SK-N-SH (cell line): Measurements from ENCODE around the gene LARGE1. TPM values are rescaled to one million over a fixed set of nuclear protein-coding genes. Genes with fewer than 3 reads are reported as not detected.

ENCODE experiments used
- CTCF ChIA-PET: fragments of 300-600, 350-600 bp; formaldehyde crosslinking; extraction: SDS; loops from one replicate; lab custom pipeline; 2021; lab: Yijun Ruan, JAX
- POLR2A ChIA-PET: fragments of 350-600 bp; sonication (Branson Sonifier 250); formaldehyde crosslinking; extraction: SDS; loops from one replicate; lab custom pipeline; 2020; ENCODE audit warnings: antibody characterized with exemption, inconsistent platforms; lab: Yijun Ruan, JAX
- DNase-seq: peaks from one replicate; pipeline ENCODE4 v3.0.0; 2012
- H2AFZ ChIP-seq: fragments of 200-600 bp; sonication (generic); 2 replicates; pipeline ENCODE4 v1.8.1; 2016; ENCODE audit warnings: antibody characterized with exemption, mild to moderate bottlenecking, low read depth
- H3F3A ChIP-seq: fragments of 200-600 bp; sonication (generic); replicated peaks from 2 replicates; pipeline ENCODE3; 2016; ENCODE audit warnings: antibody characterized with exemption, mild to moderate bottlenecking; ENCODE audit not compliant: insufficient read depth
- H3K27ac ChIP-seq, 2 experiments: fragments of 200-500 bp in 1 of 2; fragments of 200-600 bp in 1 of 2; sonication (Bioruptor generic) in 1 of 2; sonication (generic), shearing (Covaris generic) in 1 of 2; 2 replicates each; pipeline versions ENCODE4 v1.5.1 to v1.6.1; 2014 to 2016; ENCODE audit warnings: low read depth in 2 of 2, inconsistent platforms in 1 of 2, low read length in 1 of 2, mild to moderate bottlenecking in 1 of 2, mixed read lengths in 1 of 2
- H3K27me3 ChIP-seq: fragments of 200-600 bp; sonication (generic), shearing (Covaris generic); 2 replicates; pipeline ENCODE4 v1.6.1; 2016; ENCODE audit warnings: mixed run types; ENCODE audit not compliant: insufficient read depth
- H3K36me3 ChIP-seq, 2 experiments: fragments of 200-500 bp in 1 of 2; fragments of 200-600 bp in 1 of 2; sonication (Bioruptor generic) in 1 of 2; sonication (generic) in 1 of 2; replicated peaks in 1 of 2; 2 replicates each; pipeline versions ENCODE3 to v1.5.1; 2014 to 2016; ENCODE audit warnings: low read length in 1 of 2, mild to moderate bottlenecking in 1 of 2; ENCODE audit not compliant: insufficient read depth in 2 of 2, control insufficient read depth in 1 of 2
- H3K4me1 ChIP-seq, 2 experiments: fragments of 200-500 bp in 1 of 2; fragments of 200-600 bp in 1 of 2; sonication (Bioruptor generic) in 1 of 2; sonication (generic), shearing (Covaris generic) in 1 of 2; 2 replicates each; pipeline versions ENCODE4 v1.5.1 to v1.6.1; 2014 to 2016; ENCODE audit warnings: low read depth in 1 of 2, low read length in 1 of 2, mixed run types in 1 of 2; ENCODE audit not compliant: insufficient read depth in 2 of 2, control insufficient read depth in 1 of 2
- H3K4me2 ChIP-seq: fragments of 200-600 bp; sonication (generic), shearing (Covaris generic); 2 replicates; pipeline ENCODE4 v1.6.1; 2017; ENCODE audit warnings: mixed run types
- H3K4me3 ChIP-seq, 2 experiments: fragments of 200-500 bp in 1 of 2; fragments of 200-600 bp in 1 of 2; sonication (Bioruptor generic) in 1 of 2; sonication (generic), shearing (Covaris generic) in 1 of 2; 2 replicates each; pipeline versions ENCODE4 v1.5.1 to v1.8.1; 2014 to 2016; ENCODE audit warnings: low read depth in 2 of 2, inconsistent platforms in 1 of 2, low read length in 1 of 2, mild to moderate bottlenecking in 1 of 2, mixed read lengths in 1 of 2, moderate library complexity in 1 of 2
- H3K79me2 ChIP-seq: fragments of 200-600 bp; sonication (generic); 2 replicates; pipeline ENCODE4 v1.8.1; 2017; ENCODE audit warnings: mild to moderate bottlenecking; ENCODE audit not compliant: insufficient read depth
- H3K9ac ChIP-seq: fragments of 200-600 bp; sonication (generic); 2 replicates; pipeline ENCODE4 v1.6.1; 2017; ENCODE audit warnings: mixed run types
- H3K9me2 ChIP-seq: fragments of 200-600 bp; sonication (generic); 2 replicates; pipeline ENCODE4 v1.6.1; 2017; ENCODE audit warnings: mixed run types
- H3K9me3 ChIP-seq: fragments of 200-600 bp; sonication (generic); 2 replicates; pipeline ENCODE4 v1.6.1; 2017; ENCODE audit warnings: mixed run types, mild to moderate bottlenecking, moderate library complexity
- H4K20me1 ChIP-seq: fragments of 200-600 bp; sonication (generic); 2 replicates; pipeline ENCODE4 v1.6.1; 2017; ENCODE audit warnings: mild to moderate bottlenecking, mixed run types; ENCODE audit not compliant: insufficient read depth
- ELF1 ChIP-seq: IDR thresholded peaks from 2 replicates; pipeline ENCODE4 v1.4.0; 2012
- EP300 ChIP-seq, 2 experiments: IDR thresholded peaks; 2 replicates each; pipeline versions ENCODE4 v1.4.0 to v1.6.1; 2012; ENCODE audit warnings: borderline replicate concordance in 1 of 2, low read depth in 1 of 2, low read length in 1 of 2
- FOSL2 ChIP-seq: IDR thresholded peaks from 2 replicates; pipeline ENCODE4 v1.4.0; 2012; ENCODE audit warnings: low read depth, mild to moderate bottlenecking, moderate library complexity, borderline replicate concordance
- FOXJ3 ChIP-seq: sonication (generic); formaldehyde crosslinking; IDR thresholded peaks from 2 replicates; pipeline ENCODE4 v1.5.1; 2020; ENCODE audit warnings: mild to moderate bottlenecking, missing genetic modification reagents
- GABPA ChIP-seq: IDR thresholded peaks from 2 replicates; pipeline ENCODE4 v1.4.0; 2012; ENCODE audit warnings: low read depth, mild to moderate bottlenecking
- MEF2A ChIP-seq: IDR thresholded peaks from 2 replicates; pipeline ENCODE4 v1.4.0; 2012; ENCODE audit warnings: low read depth, borderline replicate concordance
- MXI1 ChIP-seq: IDR thresholded peaks from 2 replicates; pipeline ENCODE4 v1.6.1; 2012; ENCODE audit warnings: mild to moderate bottlenecking, low read depth, low read length, improper control_type of control experiment
- NRF1 ChIP-seq: IDR thresholded peaks from 2 replicates; pipeline ENCODE4 v1.6.1; 2012; ENCODE audit warnings: low read depth, mild to moderate bottlenecking, low read length
- RAD21 ChIP-seq: IDR thresholded peaks from 2 replicates; pipeline ENCODE4 v1.6.1; 2012; ENCODE audit warnings: mild to moderate bottlenecking, low read length
- RCOR1 ChIP-seq: fragments of 150-350 bp; IDR thresholded peaks from 2 replicates; pipeline ENCODE4 v1.6.1; 2017; ENCODE audit warnings: antibody characterized with exemption, low read length
- RFX5 ChIP-seq: IDR thresholded peaks from 2 replicates; pipeline ENCODE4 v1.6.1; 2012; ENCODE audit warnings: mild to moderate bottlenecking, improper control_type of control experiment, low read length
- SMC3 ChIP-seq: IDR thresholded peaks from 2 replicates; pipeline ENCODE4 v1.6.1; 2012; ENCODE audit warnings: low read depth, low read length, improper control_type of control experiment
- TCF12 ChIP-seq: IDR thresholded peaks from 2 replicates; pipeline ENCODE4 v1.4.0; 2012
- TEAD4 ChIP-seq: IDR thresholded peaks from 2 replicates; pipeline ENCODE4 v1.4.0; 2012; ENCODE audit warnings: mild to moderate bottlenecking, borderline replicate concordance; ENCODE audit not compliant: insufficient read depth
- YY1 ChIP-seq: IDR thresholded peaks from 2 replicates; pipeline ENCODE4 v1.4.0; 2012; ENCODE audit warnings: low read depth, mild to moderate bottlenecking
- WGBS: methylation state at CpG from one replicate; pipeline ENCODE4 v1.1.6; 2017; ENCODE audit warnings: low lambda C conversion rate; 5-methylcytosine and 5-hydroxymethylcytosine counted together
- polyA plus RNA-seq, 3 experiments: library from polyadenylated mRNA; depleted of rRNA; stranded (reverse); fragments of >200 nt; gene quantifications; 2 replicates each; pipeline ENCODE4 v1.2.3, GENCODE V29; 2012
- TF ChIP-seq, protein P1 (sequence below): fragments of 200-600 bp; sonication (generic); IDR thresholded peaks from 2 replicates; pipeline ENCODE4 v1.6.1; 2017; ENCODE audit warnings: antibody characterized with exemption, mild to moderate bottlenecking, moderate library complexity
- TF ChIP-seq, protein P2 (sequence below): IDR thresholded peaks from 2 replicates; pipeline ENCODE4 v1.4.0; 2012; ENCODE audit warnings: low read depth, borderline replicate concordance
- TF ChIP-seq, protein P3 (sequence below): IDR thresholded peaks from 2 replicates; pipeline ENCODE4 v1.4.0; 2012; ENCODE audit warnings: low read depth
- TF ChIP-seq, protein P4 (sequence below): fragments of 150-350 bp; IDR thresholded peaks from 2 replicates; pipeline ENCODE4 v1.6.1; 2016; ENCODE audit warnings: mild to moderate bottlenecking, low read depth, low read length

Gene LARGE1
- polyA plus RNA-seq (2012; rRNA removed) = 1.1 and 1.2 TPM in 2 replicates
- polyA plus RNA-seq (2012; cell fraction: cytosol; rRNA removed) = 0.63 and 0.93 TPM in 2 replicates
- polyA plus RNA-seq (2012; cell fraction: nucleus; rRNA removed) = 1.4 and 2.8 TPM in 2 replicates

DNA sequence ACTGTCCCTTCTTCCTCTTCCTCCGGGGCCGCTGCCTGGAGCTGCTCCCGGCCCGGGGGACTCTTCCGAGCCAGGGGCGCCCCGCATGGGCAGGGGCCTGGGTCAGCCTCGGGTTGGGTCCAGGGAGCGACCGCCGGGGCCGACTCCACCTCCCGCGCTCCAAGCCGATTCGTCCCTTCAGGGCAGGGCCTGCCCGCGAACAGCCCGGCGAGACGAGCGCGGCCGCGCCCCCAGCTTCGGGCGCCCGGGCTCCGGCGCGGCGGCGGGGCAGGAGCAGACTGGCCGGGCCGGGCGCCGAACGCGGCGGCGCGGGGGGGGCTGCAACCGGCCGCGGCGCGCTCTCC, at the start of gene LARGE1:
LARGE1 (minus strand) TSS at position 280 of the 344 bp plus-strand sequence.
- Histone ChIP-seq H2AFZ (peak within 1 kb of the TSS; percentile 100), H4K20me1 (0 out of 2 replicates have a peak, but pooled peaks cover 9% of the 10 kb centered on the region), H3F3A (peaks cover 6% of the 10 kb centered on the region), H3K27ac (peak within 1 kb of the TSS in 1 of 2 experiments; percentile 28; a peak in 1 of 4 replicates), H3K27me3 (no peaks in the 10 kb centered on the region; the same call in 1 of the 2 replicates), H3K79me2 (no peaks in the 10 kb centered on the region), H3K9me3 (no peaks in the 10 kb centered on the region), H3K9ac (peak within 1 kb of the TSS; percentile 52; the same call in 1 of the 2 replicates), H3K4me3 (peak within 1 kb of the TSS; percentile 54 to 82), H3K36me3 (no peaks in the 10 kb centered on the region), H3K4me2 (peak within 1 kb of the TSS; percentile 100), H3K9me2 (no peaks in the 10 kb centered on the region), H3K4me1 (peaks cover 0 to 21% of the 10 kb centered on the region in 2 experiments; a peak in 2 of 4 replicates)
- TF ChIP-seq FOSL2 = no peak
- no peak for TF ChIP-seq YY1
- no peak for TF ChIP-seq TEAD4
- DNase-seq = peak; percentile 72
- POLR2A ChIA-PET = no interaction called here
- CTCF ChIA-PET = interaction anchor here (0.5 to 5.3 kb wide), 3 partner anchors 11 to 400 kb away, joined by 3 to 19 read pairs (median 3); no protein-coding TSS in a partner anchor
- WGBS = no CpG with 5 or more reads among the region's 47 CpGs

DNA sequence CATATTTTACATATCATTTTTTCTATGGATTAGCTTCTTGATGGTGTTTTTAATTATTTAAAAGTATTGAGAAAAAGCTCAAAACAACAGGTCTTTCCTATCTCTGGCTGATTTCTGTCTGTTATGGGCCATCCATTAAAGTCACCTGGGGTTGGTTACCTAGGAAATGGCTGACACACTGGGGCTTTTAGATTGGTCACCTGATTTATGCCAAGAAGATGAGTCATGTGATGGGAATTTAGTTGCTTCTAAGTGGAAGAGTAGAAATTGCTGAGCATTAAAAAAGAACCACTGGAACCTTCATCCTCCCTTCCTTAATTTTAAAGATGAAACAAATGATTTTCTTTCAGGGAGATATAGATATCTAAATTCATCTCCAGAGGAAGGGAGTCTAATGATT, 48.8 kb upstream of the LARGE1 start:
- no peak overlapping the region for H2AFZ ChIP-seq
- no peaks in the 10 kb centered on the region for H3F3A ChIP-seq
- H3K4me3 ChIP-seq = no peak overlapping the region
- ChIA-PET CTCF (no interaction called here), POLR2A (no interaction called here)
- no peaks in the 10 kb centered on the region for H3K79me2 ChIP-seq
- no peak overlapping the region for H3K9ac ChIP-seq
- H3K9me3 ChIP-seq = no peaks in the 10 kb centered on the region
- no peaks in the 10 kb centered on the region for H3K4me1 ChIP-seq
- TF ChIP-seq NRF1 (no peak), YY1 (no peak), RAD21 (no peak), EP300 (IDR thresholded peaks at IDR 0.05; ENCODE audit: borderline replicate concordance in 1 of 2, low read depth in 1 of 2, low read length in 1 of 2) (no peak), TEAD4 (no peak), MXI1 (no peak), FOSL2 (no peak), RFX5 (no peak), FOXJ3 (CRISPR knock-in tag) (no peak)
- TF ChIP-seq, protein P1, sequence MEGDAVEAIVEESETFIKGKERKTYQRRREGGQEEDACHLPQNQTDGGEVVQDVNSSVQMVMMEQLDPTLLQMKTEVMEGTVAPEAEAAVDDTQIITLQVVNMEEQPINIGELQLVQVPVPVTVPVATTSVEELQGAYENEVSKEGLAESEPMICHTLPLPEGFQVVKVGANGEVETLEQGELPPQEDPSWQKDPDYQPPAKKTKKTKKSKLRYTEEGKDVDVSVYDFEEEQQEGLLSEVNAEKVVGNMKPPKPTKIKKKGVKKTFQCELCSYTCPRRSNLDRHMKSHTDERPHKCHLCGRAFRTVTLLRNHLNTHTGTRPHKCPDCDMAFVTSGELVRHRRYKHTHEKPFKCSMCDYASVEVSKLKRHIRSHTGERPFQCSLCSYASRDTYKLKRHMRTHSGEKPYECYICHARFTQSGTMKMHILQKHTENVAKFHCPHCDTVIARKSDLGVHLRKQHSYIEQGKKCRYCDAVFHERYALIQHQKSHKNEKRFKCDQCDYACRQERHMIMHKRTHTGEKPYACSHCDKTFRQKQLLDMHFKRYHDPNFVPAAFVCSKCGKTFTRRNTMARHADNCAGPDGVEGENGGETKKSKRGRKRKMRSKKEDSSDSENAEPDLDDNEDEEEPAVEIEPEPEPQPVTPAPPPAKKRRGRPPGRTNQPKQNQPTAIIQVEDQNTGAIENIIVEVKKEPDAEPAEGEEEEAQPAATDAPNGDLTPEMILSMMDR = no peak
- H4K20me1 ChIP-seq = no peaks in the 10 kb centered on the region
- H3K27me3 ChIP-seq = no peaks in the 10 kb centered on the region
- no peak for DNase-seq
- H3K9me2 ChIP-seq = no peaks in the 10 kb centered on the region
- H3K27ac ChIP-seq = no peak overlapping the region
- H3K36me3 ChIP-seq = no peaks in the 10 kb centered on the region
- no peak overlapping the region for H3K4me2 ChIP-seq

DNA sequence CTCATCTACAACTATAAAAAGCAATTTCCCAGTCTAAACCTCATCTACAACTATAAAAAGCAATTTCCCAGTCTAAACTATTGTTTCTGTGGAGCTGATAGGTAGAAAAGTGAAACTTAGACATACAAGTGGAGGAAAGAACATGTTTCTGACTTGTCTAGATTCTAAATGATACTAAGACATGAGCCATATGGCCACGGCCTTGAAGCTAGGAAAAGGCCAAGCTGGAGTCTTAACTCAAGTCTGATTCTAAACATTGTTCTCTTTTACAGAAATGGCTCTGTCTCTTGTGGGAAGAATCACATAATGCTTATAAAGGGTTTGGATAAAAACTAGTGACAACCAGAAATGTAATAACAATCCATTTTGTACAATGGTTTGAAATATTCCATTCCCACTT, 43.8 kb upstream of the LARGE1 start:
- H3K4me2 ChIP-seq = no peak overlapping the region
- no peaks in the 10 kb centered on the region for H4K20me1 ChIP-seq
- DNase-seq = no peak
- no peaks in the 10 kb centered on the region for H3K36me3 ChIP-seq
- H2AFZ ChIP-seq = no peak overlapping the region
- H3K9me2 ChIP-seq = no peaks in the 10 kb centered on the region
- 0% methylated on average over 1 of the region's 1 CpG for WGBS
- no peak overlapping the region for H3K9ac ChIP-seq
- H3K27ac ChIP-seq = no peak overlapping the region
- no peak overlapping the region for H3K4me3 ChIP-seq
- H3K79me2 ChIP-seq = no peaks in the 10 kb centered on the region
- no peaks in the 10 kb centered on the region for H3K4me1 ChIP-seq
- no peaks in the 10 kb centered on the region for H3K9me3 ChIP-seq
- ChIA-PET CTCF (interaction anchor here (0.9 kb wide), 1 partner anchor 40 kb away, joined by 3 read pairs; no protein-coding TSS in a partner anchor), POLR2A (no interaction called here)
- no peaks in the 10 kb centered on the region for H3F3A ChIP-seq
- H3K27me3 ChIP-seq = no peaks in the 10 kb centered on the region
- TF ChIP-seq MEF2A (no peak), RCOR1 (no peak), TCF12 (no peak), GABPA (no peak), ELF1 (no peak), FOXJ3 (CRISPR knock-in tag) (no peak), SMC3 (no peak)
- TF ChIP-seq, protein P2, sequence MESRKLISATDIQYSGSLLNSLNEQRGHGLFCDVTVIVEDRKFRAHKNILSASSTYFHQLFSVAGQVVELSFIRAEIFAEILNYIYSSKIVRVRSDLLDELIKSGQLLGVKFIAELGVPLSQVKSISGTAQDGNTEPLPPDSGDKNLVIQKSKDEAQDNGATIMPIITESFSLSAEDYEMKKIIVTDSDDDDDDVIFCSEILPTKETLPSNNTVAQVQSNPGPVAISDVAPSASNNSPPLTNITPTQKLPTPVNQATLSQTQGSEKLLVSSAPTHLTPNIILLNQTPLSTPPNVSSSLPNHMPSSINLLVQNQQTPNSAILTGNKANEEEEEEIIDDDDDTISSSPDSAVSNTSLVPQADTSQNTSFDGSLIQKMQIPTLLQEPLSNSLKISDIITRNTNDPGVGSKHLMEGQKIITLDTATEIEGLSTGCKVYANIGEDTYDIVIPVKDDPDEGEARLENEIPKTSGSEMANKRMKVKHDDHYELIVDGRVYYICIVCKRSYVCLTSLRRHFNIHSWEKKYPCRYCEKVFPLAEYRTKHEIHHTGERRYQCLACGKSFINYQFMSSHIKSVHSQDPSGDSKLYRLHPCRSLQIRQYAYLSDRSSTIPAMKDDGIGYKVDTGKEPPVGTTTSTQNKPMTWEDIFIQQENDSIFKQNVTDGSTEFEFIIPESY = no peak
- TF ChIP-seq, protein P3, sequence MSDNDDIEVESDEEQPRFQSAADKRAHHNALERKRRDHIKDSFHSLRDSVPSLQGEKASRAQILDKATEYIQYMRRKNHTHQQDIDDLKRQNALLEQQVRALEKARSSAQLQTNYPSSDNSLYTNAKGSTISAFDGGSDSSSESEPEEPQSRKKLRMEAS = no peak
- TF ChIP-seq, protein P4, sequence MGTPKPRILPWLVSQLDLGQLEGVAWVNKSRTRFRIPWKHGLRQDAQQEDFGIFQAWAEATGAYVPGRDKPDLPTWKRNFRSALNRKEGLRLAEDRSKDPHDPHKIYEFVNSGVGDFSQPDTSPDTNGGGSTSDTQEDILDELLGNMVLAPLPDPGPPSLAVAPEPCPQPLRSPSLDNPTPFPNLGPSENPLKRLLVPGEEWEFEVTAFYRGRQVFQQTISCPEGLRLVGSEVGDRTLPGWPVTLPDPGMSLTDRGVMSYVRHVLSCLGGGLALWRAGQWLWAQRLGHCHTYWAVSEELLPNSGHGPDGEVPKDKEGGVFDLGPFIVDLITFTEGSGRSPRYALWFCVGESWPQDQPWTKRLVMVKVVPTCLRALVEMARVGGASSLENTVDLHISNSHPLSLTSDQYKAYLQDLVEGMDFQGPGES = no peak
